GM19372 (cell line): Measurements from ENCODE around the gene AVPR1B.
"Not testable (repeated sequence)": the region's sequence is repeated elsewhere in the genome, so short reads cannot be mapped to it uniquely, and the experiment has no call there.

Experiments
- ATAC-seq: cut with Tn5 transposase; IDR thresholded peaks from one replicate; pipeline ENCODE4 v1.9.1; 2021; ENCODE audit warnings: mild to moderate bottlenecking, low read depth, moderate library complexity; ENCODE audit not compliant: unreplicated experiment

The AVPR1B gene

DNA sequence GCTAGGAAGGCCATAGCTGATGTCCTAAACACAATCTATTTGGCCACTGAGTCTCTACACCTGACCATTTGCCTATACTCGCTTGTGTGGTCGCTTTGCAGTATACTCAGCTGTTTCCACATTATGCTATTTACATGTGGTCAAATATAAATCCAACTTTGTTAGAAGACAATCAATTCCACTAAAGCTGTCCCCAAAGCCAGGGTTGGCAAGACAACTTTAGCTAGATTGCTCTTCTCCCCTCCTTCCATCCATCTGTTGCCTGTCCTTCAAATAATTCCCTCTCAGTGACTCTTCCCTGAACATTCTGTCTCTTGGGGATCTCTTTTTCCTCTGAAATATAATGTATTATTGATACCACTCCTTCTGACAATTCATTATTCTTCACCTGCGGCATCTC, 30.1 kb downstream of the AVPR1B start:
- no peak for ATAC-seq

DNA sequence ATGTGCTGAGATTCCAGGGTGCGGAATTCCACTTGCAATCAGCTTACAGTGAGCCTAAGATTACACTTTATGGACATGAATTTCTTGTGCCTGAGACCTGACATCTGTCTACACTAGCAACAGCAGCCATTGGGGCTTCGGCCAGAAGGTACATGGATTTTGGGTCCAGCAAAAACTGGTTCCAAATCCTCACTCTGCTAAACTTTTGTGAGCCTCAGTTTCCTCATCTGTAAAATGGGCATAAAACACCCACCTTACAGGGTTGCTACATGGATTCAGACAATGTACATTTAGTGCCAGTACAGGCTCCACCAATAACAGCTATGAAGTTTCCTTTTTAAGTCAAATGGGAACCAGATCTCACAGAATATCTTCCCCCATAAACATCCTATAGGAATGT, 33.4 kb downstream of the AVPR1B start:
- ATAC-seq, result no peak

DNA sequence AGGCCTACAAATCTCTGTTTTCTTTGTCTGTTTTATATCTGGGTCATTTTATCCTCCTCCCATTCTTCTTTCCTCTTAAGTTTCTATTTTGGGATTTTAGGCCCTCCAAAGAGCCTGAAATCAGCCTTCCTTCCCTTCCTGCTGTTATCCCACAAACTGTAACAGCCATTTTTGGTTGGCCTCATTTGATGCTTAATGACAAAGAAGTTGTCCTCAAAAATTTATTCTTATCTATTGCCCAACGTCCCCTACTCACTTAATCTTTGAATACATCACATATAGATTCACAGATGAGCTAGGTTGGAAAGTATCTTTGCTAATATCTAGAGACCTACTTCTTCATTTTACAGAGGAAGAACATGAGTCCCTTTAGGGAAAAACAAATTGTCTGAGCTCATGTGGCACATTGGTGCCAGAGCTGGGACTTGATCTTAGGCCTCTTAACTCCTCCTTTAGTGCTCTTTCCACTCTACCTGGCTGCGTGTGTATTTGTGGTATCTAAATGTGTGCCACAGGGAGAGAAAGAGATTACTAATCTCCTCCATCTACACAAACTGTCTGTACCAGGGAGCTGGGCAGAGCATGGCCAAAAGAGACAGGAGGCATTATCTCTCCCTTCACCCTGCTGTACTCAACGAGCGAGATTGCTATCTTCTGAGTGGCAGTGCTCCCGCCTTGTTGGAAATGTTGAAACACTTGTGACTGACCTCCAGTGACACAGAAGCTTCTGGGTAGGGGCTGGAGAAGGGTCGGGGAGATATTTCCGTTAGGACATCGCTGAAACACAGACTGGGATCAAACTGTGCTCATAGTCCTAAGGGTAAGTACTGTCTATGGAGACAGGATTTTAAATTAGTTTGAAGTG, 34.1 kb downstream of the AVPR1B start:
- ATAC-seq, result no peak

DNA sequence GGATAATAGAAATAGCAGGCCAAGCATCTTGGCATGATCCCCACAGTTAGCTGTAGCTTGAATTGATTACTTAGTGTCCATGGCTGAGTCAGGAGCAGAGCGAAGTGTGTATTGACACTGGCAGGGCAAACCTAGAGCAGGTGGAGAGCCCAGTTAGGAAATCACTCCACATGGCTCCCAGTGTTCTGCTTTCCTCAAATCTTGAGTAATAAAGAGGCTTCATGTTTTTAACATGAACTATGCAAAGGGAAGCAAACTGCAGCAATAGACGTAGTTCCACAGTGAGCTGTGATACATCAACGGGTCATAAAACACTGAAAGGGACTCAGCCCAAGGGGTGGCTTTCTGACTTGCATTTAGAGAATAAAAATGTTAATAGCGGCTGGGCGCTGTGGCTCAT, 35.3 kb downstream of the AVPR1B start:
- ATAC-seq, result no peak

DNA sequence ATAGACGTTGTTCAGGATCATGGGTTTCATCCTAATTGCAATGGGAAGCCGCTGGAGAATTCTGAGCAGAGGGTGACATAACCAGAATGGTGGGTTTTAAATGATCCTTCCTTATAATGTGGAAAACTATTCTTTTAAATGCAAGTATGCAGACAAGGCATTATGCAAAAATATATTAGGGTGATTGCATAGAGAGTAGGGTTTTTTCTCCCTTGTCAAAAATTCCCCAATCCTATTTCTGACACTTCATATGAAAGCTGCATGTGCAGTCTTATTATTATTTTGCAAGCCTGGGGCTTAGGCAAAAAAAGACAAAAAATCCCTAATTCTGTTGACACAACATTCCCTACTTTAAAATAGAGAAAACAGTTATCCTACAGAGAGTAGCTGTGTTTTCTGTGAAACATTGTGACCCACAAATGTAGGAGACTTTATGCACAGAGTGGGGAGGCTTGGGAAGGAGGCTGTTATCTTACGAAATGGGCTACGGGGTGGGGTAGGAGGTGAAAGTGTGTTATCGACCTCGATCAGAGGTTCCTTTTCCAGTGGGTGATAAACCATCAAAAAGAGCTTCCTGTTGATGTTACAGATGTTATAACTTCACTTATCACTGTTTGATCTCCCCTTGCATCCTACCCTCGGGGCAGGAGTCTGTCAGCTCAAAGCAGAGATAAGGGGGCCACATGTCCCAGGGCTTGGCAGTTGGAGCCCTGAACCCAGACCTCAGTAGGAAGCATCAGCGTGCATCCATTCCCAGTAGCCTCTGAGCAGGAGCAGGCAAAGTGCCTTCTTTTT, 37.0 kb downstream of the AVPR1B start:
- ATAC-seq, result no peak

DNA sequence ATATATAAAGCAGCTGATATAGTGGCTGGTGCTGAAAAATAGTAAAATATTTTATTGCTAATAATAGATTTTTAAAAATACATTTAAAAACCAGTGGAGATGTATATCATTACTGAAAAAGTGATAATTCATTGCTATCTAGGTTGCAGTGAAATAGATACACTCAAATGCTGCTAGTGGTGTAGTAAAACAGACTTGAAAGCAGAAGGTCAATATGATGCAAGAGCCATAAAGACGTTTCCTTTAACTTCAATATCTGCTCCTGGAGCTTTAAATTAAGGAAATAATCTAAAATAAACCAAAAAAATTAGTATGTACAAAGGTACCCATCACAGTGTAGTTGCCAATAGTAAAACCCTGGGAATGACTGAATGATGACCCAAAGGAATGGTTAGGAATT, 38.1 kb downstream of the AVPR1B start:
- ATAC-seq, result no peak

GRCh38 chr1:206075786-206076755, 41.1 kb downstream of the AVPR1B start:
- no peak for ATAC-seq

DNA sequence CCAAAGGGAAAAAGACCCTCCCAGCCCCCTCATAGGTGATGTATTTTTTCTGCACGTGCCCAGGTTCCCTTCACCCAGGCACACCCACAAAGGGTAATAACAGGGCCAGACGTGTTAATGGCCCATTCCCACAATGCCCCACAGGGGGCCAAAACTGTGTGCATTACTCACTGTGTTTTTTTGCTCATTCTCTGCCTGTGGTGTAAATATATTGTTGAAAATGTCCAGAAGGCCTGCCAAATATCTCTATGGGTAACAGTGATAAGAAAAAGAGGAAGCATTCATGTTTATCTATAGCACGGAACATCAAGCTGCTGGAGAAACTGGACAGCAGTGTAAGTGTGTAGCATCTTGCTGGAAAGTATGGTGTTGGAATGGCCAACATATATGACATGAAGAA, 42.3 kb downstream of the AVPR1B start:
- ATAC-seq, result no peak

- ATAC-seq, result no peak
Observed at GRCh38 chr1:206070627-206071304, 46.4 kb downstream of the AVPR1B start.

DNA sequence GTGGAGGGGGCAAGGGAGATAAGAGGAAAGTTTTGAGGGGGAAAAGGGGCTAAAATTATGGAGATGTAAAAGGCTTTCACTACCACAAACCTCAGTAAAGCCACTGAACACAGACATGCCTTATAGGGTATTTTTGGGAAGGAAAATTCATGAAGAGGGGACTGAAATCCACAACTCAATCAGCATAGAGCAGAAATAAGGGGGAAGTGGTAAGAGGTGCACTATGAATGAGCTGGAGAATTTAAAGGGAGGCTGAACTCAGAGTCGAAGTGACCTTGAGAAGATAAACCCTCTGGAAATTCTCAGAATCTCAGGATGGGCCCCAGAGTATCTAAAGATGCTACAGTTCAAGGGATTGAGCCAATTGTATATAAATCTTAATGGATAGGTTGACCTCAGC, 48.9 kb downstream of the AVPR1B start:
- ATAC-seq, result no peak

DNA sequence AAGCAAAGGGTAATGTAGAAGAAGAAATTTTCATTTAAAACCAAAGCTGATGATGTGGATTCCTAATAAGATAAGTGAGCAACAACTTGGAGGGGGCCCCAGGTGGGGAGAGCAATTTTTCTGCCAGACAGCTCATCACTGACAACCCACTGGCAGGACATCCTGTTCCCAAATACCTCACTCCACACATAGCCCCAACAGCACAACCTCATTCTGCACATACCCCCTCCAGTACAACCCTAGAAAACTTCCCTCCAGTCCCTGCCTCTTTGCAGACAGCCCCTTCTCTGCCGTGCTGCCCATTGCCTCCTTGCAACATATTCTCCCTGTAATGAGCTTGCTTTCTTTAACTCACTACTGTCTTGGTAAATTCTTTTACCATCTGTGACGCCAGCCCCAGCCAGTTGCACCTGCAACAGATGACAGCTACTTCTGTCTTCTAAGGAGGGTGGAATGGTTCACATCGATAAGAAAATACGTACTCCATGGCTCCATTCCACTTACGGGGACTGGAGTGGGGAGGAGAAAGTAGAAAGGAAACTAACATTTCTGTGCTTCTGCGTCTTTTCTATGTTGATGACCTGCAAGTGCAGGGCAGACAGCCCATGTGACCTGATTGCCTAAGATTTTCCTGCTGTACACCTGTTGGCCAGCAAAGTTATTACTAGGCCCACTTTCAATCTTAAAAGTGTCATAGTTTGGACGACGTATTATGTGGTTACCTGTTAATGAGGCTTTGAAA, 49.5 kb downstream of the AVPR1B start:
- ATAC-seq, result no peak

DNA sequence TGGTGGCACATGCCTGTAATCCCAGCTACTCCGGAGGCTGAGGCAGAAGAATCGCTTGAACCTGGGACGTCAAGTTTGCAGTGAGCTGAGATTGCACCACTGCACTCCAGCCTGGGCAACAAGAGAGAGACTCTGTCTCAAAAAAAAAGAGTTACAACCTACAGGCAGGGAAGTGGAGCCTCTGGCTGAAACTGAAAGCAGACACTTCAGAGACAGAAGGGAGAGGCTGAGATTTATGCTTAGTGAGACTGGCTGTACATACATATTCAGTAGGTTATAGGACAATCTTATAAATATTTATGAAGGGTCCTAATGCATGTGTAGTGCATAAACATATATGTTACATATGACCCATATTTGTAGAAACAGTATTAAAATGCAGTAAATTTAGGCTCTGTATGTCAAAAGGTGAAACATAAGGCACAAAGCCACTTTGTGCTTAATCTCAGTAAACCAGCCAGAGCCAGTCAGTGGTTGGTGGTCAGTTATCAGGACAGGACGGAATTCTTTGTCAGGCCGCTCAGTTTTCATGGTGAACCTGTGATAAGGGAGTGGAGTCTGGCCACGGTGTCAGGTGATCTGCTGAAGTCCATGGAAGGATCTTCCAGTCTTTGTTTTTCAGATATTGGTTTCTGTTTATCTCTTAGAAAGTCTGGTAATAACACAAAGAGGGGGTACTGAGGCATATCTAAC, 50.6 kb downstream of the AVPR1B start:
- peak; percentile 80 for ATAC-seq

DNA sequence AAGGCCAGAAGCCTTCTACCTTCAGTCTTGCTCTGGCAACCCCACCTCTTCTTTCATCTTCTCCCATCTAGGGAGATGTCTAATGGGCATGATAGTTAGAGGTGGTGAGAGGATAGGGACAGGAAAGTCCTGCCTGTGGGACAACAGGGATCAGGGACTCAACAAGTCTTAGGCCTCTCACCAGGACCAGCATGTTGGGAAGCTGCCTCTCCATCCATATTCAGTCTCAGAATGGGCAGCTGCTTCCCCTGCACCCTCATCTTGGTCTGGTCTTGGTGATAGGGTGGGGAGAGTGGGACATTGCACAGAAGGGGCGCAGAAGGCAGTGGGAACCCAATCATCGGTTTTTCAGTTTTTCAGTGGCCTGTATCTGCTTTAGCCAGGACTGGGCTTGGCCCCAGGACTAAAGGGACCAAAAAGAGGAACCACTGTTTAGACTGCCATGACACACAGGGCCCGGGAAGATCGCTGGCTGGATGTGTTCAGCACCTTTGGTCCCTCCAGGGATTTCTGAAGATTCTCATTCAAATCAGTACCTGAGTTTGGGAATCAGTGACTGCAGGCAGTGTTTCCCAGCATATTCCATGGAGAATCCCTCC, 51.5 kb downstream of the AVPR1B start:
- no peak for ATAC-seq

GRCh38 chr1:206064501-206064900, 52.7 kb downstream of the AVPR1B start:
- ATAC-seq, result not testable (repeated sequence)

DNA sequence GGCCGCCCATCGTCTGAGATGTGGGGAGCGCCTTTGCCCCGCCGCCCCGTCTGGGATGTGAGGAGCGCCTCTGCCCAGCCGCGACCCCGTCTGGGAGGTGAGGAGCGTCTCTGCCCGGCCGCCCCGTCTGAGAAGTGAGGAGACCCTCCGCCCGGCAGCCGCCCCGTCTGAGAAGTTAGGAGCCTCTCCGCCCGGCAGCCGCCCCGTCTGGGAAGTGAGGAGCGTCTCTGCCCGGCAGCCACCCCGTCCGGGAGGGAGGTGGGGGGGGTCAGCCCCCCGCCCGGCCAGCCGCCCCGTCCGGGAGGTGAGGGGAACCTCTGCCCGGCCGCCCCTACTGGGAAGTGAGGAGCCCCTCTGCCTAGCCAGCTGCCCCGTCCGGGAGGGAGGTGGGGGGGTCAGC, 53.2 kb downstream of the AVPR1B start:
- ATAC-seq, result not testable (repeated sequence)

DNA sequence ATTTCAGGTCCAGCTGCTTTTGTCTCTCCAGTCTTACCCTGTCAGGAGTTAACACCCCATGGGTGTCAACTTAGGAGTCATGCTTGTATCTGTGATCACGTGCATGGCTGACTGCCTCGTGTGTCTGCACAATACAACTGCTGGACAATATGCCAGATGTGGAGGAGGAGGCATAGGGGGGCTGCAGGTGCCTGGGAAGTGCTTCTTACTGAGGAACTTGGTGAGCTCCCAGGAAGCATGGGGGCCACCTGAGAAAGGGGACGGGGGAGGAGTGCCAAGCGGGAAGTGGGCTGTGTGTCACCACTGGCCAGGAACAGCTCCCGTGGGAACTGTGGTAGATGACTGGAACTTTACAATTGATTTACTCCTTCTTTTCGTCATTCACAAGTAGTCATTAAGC, 54.7 kb downstream of the AVPR1B start:
- ATAC-seq, result no peak

GRCh38 chr1:206060844-206061243, 56.3 kb downstream of the AVPR1B start:
- no peak for ATAC-seq
